GM23338 (cell line): ENCODE measurements around the gene WFDC10A. TPM values are rescaled to one million over a fixed set of nuclear protein-coding genes. Genes with fewer than 3 reads are reported as not detected.

ENCODE experiments used
- ATAC-seq: fragments of 200-7000 bp; cut with Tn5 transposase; 3 replicates; pipeline ENCODE4 v1.9.1; 2020
- DNase-seq: peaks from one replicate; pipeline ENCODE4 v3.0.0-alpha.2; 2015; ENCODE audit warnings: low spot score
- H2AFZ ChIP-seq: fragments of 200-600 bp; sonication (generic); 2 replicates; pipeline ENCODE4 v1.8.0; 2016; ENCODE audit warnings: antibody characterized with exemption, mild to moderate bottlenecking, moderate library complexity
- H3F3A ChIP-seq: fragments of 200-600 bp; sonication (generic); replicated peaks from 2 replicates; pipeline ENCODE4 v1.8.0; 2017; ENCODE audit warnings: antibody characterized with exemption, mixed run types, low read depth
- H3K27ac ChIP-seq: fragments of 200-600 bp; sonication (generic); 2 replicates; pipeline ENCODE4 v1.6.1; 2016; ENCODE audit warnings: low read depth
- H3K27me3 ChIP-seq: fragments of 200-600 bp; sonication (generic); 2 replicates; pipeline ENCODE4 v1.8.0; 2016; ENCODE audit warnings: mild to moderate bottlenecking, mixed run types, moderate library complexity; ENCODE audit not compliant: insufficient read depth
- H3K36me3 ChIP-seq: fragments of 200-600 bp; sonication (generic); 2 replicates; pipeline ENCODE4 v1.8.0; 2016; ENCODE audit warnings: mild to moderate bottlenecking; ENCODE audit not compliant: insufficient read depth
- H3K4me1 ChIP-seq: fragments of 200-600 bp; sonication (generic); 2 replicates; pipeline ENCODE4 v1.8.0; 2016; ENCODE audit warnings: mild to moderate bottlenecking, moderate library complexity; ENCODE audit not compliant: insufficient read depth
- H3K4me2 ChIP-seq: fragments of 200-600 bp; sonication (generic); 2 replicates; pipeline ENCODE4 v1.7.1; 2017; ENCODE audit warnings: mixed run types
- H3K4me3 ChIP-seq: fragments of 200-600 bp; sonication (generic); 2 replicates; pipeline ENCODE4 v1.6.1; 2016; ENCODE audit warnings: mixed run types
- H3K79me2 ChIP-seq: fragments of 200-600 bp; sonication (generic); replicated peaks from 2 replicates; pipeline ENCODE4 v1.8.0; 2017; ENCODE audit warnings: mild to moderate bottlenecking; ENCODE audit not compliant: insufficient read depth
- H3K9me2 ChIP-seq: fragments of 200-600 bp; sonication (generic); 2 replicates; pipeline ENCODE4 v1.8.0; 2017; ENCODE audit not compliant: insufficient read depth
- H4K20me1 ChIP-seq: fragments of 200-600 bp; sonication (generic); replicated peaks from 2 replicates; pipeline ENCODE4 v1.8.0; 2017; ENCODE audit warnings: mild to moderate bottlenecking; ENCODE audit not compliant: insufficient read depth
- H3K27ac Mint-ChIP-seq: 2 replicates; pipeline ENCODE4 v1.8.0; 2020; ENCODE audit warnings: inconsistent platforms, mild to moderate bottlenecking, moderate library complexity, mixed read lengths
- H3K27me3 Mint-ChIP-seq: 3 replicates; pipeline ENCODE4 v1.8.0; 2022; ENCODE audit warnings: low read depth, mild to moderate bottlenecking, moderate library complexity, mixed read lengths, inconsistent platforms; ENCODE audit not compliant: insufficient read depth, poor library complexity
- H3K36me3 Mint-ChIP-seq: 3 replicates; pipeline ENCODE4 v1.8.0; 2021; ENCODE audit warnings: low read depth, mild to moderate bottlenecking, inconsistent platforms, moderate library complexity, mixed read lengths
- H3K4me1 Mint-ChIP-seq: 3 replicates; pipeline ENCODE4 v1.8.0; 2020; ENCODE audit warnings: mild to moderate bottlenecking, inconsistent platforms, mixed read lengths
- H3K4me3 Mint-ChIP-seq: 3 replicates; pipeline ENCODE4 v1.8.0; 2021; ENCODE audit warnings: moderate library complexity, mild to moderate bottlenecking, inconsistent platforms, mixed read lengths
- H3K9me3 Mint-ChIP-seq: 3 replicates; pipeline ENCODE4 v1.8.0; 2020; ENCODE audit warnings: moderate library complexity, mild to moderate bottlenecking, inconsistent platforms, mixed read lengths
- CREB1 ChIP-seq: fragments of 250-450 bp; sonication (Bioruptor Pico); IDR thresholded peaks from 2 replicates; pipeline ENCODE4 v1.5.0; 2020; ENCODE audit warnings: low read depth, mild to moderate bottlenecking, moderate library complexity
- EZH2phosphoT487 ChIP-seq: fragments of 200-600 bp; sonication (generic); IDR thresholded peaks from one replicate; pipeline ENCODE4 v1.8.1; 2018; ENCODE audit warnings: antibody characterized with exemption; ENCODE audit not compliant: unreplicated experiment
- ZNF114 ChIP-seq: fragments of 250-450 bp; sonication (Bioruptor Pico); IDR thresholded peaks from 2 replicates; pipeline ENCODE4 v1.5.0; 2020; ENCODE audit warnings: mild to moderate bottlenecking, moderate library complexity
- ZNF331 ChIP-seq: fragments of 250-450 bp; sonication (Bioruptor Pico); IDR thresholded peaks from 2 replicates; pipeline ENCODE4 v1.5.0; 2020; ENCODE audit warnings: low read depth, mild to moderate bottlenecking, moderate library complexity
- long read RNA-seq: library from polyadenylated mRNA; unstranded; transcript quantifications from one replicate; pipeline ENCODE4 v2.0.0, GENCODE V29; 2020; ENCODE audit not compliant: unreplicated experiment
- polyA plus RNA-seq: library from polyadenylated mRNA; unstranded; fragments of >200 nt; fragmentation: Nextera tagmentation; extraction: Ambion mirVana; gene quantifications from 2 replicates; pipeline ENCODE4 v1.2.1, GENCODE V29; 2016
- total RNA-seq: library from RNA; depleted of rRNA; stranded (reverse); fragments of >200 nt; shearing (Covaris generic); gene quantifications from 2 replicates; pipeline ENCODE4 v1.2.3, GENCODE V29; 2014; rRNA removed
- TF ChIP-seq, protein P1 (sequence below), 2 experiments: fragments of 200-600 bp in 1 of 2; sonication (generic) in 1 of 2; conservative IDR thresholded peaks; 2 replicates each; pipeline versions ENCODE4 v1.5.1 to v1.6.1; 2016 to 2017; ENCODE audit warnings: antibody characterized with exemption in 2 of 2, low read depth in 2 of 2, mild to moderate bottlenecking in 2 of 2, moderate library complexity in 1 of 2
- TF ChIP-seq, protein P2 (sequence below): IDR thresholded peaks from one replicate; pipeline ENCODE4 v1.6.1; 2018; ENCODE audit warnings: antibody characterized with exemption; ENCODE audit not compliant: unreplicated experiment

WFDC10A gene
- not detected in 2 replicates for total RNA-seq
- 0.43 TPM in 1 of 2 replicates, not detected in the other for polyA plus RNA-seq
- long read RNA-seq, result 0 reads

DNA sequence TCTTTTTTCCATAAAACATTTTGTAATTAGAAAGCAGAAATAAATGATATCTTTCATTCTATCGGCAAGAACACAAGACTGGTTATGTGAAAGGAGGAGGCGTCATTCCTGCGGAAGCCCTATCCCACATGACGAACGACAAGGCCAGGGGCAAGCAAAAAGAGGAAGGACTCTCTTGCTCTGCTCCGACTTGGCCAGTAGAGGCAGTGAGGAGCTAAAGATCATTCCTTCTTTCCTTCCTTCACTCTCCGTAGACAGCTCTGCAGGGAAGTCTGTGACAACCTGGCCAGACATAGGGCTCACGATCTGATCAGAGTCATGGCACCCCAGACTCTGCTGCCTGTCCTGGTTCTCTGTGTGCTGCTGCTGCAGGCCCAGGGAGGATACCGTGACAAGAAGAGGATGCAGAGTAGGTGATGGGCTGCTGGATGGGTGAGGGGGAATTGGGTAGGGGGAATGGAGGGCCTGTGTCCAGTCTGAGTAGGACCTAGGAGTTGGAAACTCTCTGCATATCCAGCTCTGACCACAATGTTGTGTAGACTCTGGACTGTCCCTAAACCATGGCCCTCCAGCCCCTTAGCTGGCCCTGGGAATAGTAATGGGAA is at the start of gene WFDC10A:
TSS of gene WFDC10A (plus strand) at position 244 of the 605 bp plus-strand sequence. CDS start at position 319, 75 bp downstream.
- H3K27me3 ChIP-seq, result no peaks in the 10 kb centered on the region
- Mint-ChIP-seq H3K27ac (no peak within 1 kb of the TSS), H3K4me1 (peaks cover 2% of the 10 kb centered on the region; the same call in 2 of the 3 replicates), H3K27me3 (peaks cover 3% of the 10 kb centered on the region), H3K36me3 (no peaks in the 10 kb centered on the region; the same call in 2 of the 3 replicates), H3K4me3 (no peak within 1 kb of the TSS; the same call in 2 of the 3 replicates), H3K9me3 (no peaks in the 10 kb centered on the region)
- H3K9me2 ChIP-seq, result peaks cover 15% of the 10 kb centered on the region
- H3K4me3 ChIP-seq, result no peak within 1 kb of the TSS
- no peaks in the 10 kb centered on the region for H4K20me1 ChIP-seq
- H2AFZ ChIP-seq, result peak within 1 kb of the TSS; percentile 54
- no peaks in the 10 kb centered on the region for H3K79me2 ChIP-seq
- ATAC-seq (peak; percentile 100), DNase-seq (peak; percentile 90)
- no peaks in the 10 kb centered on the region for H3K36me3 ChIP-seq
- no peaks in the 10 kb centered on the region for H3F3A ChIP-seq
- peak; percentile 57 for TF ChIP-seq CREB1 (CRISPR knock-in tag)
- no peak for TF ChIP-seq ZNF331 (CRISPR knock-in tag)
- TF ChIP-seq, protein P1, sequence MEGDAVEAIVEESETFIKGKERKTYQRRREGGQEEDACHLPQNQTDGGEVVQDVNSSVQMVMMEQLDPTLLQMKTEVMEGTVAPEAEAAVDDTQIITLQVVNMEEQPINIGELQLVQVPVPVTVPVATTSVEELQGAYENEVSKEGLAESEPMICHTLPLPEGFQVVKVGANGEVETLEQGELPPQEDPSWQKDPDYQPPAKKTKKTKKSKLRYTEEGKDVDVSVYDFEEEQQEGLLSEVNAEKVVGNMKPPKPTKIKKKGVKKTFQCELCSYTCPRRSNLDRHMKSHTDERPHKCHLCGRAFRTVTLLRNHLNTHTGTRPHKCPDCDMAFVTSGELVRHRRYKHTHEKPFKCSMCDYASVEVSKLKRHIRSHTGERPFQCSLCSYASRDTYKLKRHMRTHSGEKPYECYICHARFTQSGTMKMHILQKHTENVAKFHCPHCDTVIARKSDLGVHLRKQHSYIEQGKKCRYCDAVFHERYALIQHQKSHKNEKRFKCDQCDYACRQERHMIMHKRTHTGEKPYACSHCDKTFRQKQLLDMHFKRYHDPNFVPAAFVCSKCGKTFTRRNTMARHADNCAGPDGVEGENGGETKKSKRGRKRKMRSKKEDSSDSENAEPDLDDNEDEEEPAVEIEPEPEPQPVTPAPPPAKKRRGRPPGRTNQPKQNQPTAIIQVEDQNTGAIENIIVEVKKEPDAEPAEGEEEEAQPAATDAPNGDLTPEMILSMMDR (conservative IDR thresholded peaks at IDR 0.05; ENCODE audit: low read depth in 2 of 2), result peak; percentile 65 to 83
- no peak for TF ChIP-seq EZH2phosphoT487
- H3K4me2 ChIP-seq, result no peak within 1 kb of the TSS
- H3K27ac ChIP-seq, result no peak within 1 kb of the TSS
- no peaks in the 10 kb centered on the region for H3K4me1 ChIP-seq

DNA sequence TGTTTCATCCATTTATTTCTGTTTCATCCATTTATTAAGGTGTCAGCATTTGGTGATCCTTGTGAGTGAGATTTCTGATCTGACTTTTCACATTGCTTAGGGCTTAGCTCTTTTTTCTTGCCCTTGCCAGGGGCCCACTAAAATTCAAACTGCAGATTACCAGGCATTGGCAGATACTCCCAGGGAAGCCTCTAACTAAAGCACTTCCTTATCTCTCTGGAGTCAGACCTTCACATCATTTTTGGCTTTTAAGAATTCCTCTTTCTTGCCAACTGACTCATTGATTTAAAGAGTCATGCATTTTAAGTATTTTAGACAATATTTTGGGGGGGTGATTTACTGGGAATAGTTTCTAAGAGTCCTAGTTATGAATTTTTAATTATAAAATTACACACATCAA is 47.8 kb upstream of the WFDC10A start:
- no peak overlapping the region for H3K4me3 Mint-ChIP-seq
- Histone ChIP-seq H3K27me3 (no peaks in the 10 kb centered on the region), H3K4me1 (peaks cover 34% of the 10 kb centered on the region), H3F3A (no peaks in the 10 kb centered on the region), H3K4me2 (no peak overlapping the region), H3K9me2 (no peaks in the 10 kb centered on the region), H4K20me1 (no peaks in the 10 kb centered on the region), H3K27ac (no peak overlapping the region), H3K4me3 (no peak overlapping the region), H3K79me2 (no peaks in the 10 kb centered on the region), H3K36me3 (no peaks in the 10 kb centered on the region), H2AFZ (peak overlapping the region; percentile 80)
- H3K36me3 Mint-ChIP-seq, result no peaks in the 10 kb centered on the region
- H3K4me1 Mint-ChIP-seq, result peaks cover 25% of the 10 kb centered on the region
- no peak for DNase-seq
- ATAC-seq, result no peak
- TF ChIP-seq ZNF114, result no peak
- TF ChIP-seq, protein P2, sequence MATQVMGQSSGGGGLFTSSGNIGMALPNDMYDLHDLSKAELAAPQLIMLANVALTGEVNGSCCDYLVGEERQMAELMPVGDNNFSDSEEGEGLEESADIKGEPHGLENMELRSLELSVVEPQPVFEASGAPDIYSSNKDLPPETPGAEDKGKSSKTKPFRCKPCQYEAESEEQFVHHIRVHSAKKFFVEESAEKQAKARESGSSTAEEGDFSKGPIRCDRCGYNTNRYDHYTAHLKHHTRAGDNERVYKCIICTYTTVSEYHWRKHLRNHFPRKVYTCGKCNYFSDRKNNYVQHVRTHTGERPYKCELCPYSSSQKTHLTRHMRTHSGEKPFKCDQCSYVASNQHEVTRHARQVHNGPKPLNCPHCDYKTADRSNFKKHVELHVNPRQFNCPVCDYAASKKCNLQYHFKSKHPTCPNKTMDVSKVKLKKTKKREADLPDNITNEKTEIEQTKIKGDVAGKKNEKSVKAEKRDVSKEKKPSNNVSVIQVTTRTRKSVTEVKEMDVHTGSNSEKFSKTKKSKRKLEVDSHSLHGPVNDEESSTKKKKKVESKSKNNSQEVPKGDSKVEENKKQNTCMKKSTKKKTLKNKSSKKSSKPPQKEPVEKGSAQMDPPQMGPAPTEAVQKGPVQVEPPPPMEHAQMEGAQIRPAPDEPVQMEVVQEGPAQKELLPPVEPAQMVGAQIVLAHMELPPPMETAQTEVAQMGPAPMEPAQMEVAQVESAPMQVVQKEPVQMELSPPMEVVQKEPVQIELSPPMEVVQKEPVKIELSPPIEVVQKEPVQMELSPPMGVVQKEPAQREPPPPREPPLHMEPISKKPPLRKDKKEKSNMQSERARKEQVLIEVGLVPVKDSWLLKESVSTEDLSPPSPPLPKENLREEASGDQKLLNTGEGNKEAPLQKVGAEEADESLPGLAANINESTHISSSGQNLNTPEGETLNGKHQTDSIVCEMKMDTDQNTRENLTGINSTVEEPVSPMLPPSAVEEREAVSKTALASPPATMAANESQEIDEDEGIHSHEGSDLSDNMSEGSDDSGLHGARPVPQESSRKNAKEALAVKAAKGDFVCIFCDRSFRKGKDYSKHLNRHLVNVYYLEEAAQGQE, result no peak
- no peaks in the 10 kb centered on the region for H3K27me3 Mint-ChIP-seq
- H3K9me3 Mint-ChIP-seq, result no peaks in the 10 kb centered on the region
- peak overlapping the region; percentile 45; the same call in 1 of the 2 replicates for H3K27ac Mint-ChIP-seq
